Upper lobe of left lung (tissue), 4 donors: ENCODE results near the gene SLC25A34.

Experiments used
- CTCF ChIP-seq, 6 experiments: fragments of 450-650 bp in 4 of 6; fragments of 200-600 bp in 2 of 6; sonication (generic) in 2 of 6; IDR thresholded peaks; one replicate each; pipeline ENCODE4 v1.5.1; 2016 to 2019; ENCODE audit warnings: antibody characterized with exemption in 6 of 6
- EP300 ChIP-seq, 4 donors: sonication (generic); formaldehyde crosslinking; IDR thresholded peaks; one replicate each; pipeline ENCODE4 v1.5.1; 2017; ENCODE audit warnings: antibody characterized with exemption in 4 of 4, control low read depth in 2 of 4
- POLR2AphosphoS5 ChIP-seq, 2 donors: sonication (generic); formaldehyde crosslinking; IDR thresholded peaks; one replicate each; pipeline ENCODE4 v1.5.1; 2017; ENCODE audit warnings: antibody characterized with exemption in 2 of 2

- TF ChIP-seq CTCF (IDR thresholded peaks at IDR 0.05) (no peak), EP300 (IDR thresholded peaks at IDR 0.05) (no peak), POLR2AphosphoS5 (IDR thresholded peaks at IDR 0.05) (no peak)
Measured at GRCh38 chr1:15708486-15709137, 27.4 kb upstream of the SLC25A34 start.
